DOHH2 (cell line): ENCODE results near the gene PRKCH.
"Not testable (repeated sequence)": the region's sequence is repeated elsewhere in the genome, so short reads cannot be mapped to it uniquely, and the experiment has no call there.

Source experiments
- H3F3A ChIP-seq: fragments of 200-600 bp; sonication (generic), shearing (Covaris generic); 2 replicates; pipeline ENCODE4 v1.6.0; 2016; ENCODE audit warnings: antibody characterized with exemption, mild to moderate bottlenecking; ENCODE audit not compliant: control insufficient read depth, insufficient read depth
- H3K27ac ChIP-seq: fragments of 200-600 bp; sonication (generic); 2 replicates; pipeline ENCODE4 v1.5.1; 2014; ENCODE audit warnings: low read depth, mild to moderate bottlenecking, low read length, moderate library complexity
- H3K27me3 ChIP-seq: fragments of 200-600 bp; sonication (generic); 2 replicates; pipeline ENCODE4 v1.6.1; 2014; ENCODE audit warnings: mild to moderate bottlenecking, low read length, mixed read lengths; ENCODE audit not compliant: control insufficient read depth
- H3K36me3 ChIP-seq: fragments of 200-600 bp; sonication (generic); 2 replicates; pipeline ENCODE4 v1.6.1; 2014; ENCODE audit warnings: mild to moderate bottlenecking, low read length, moderate library complexity, mixed read lengths; ENCODE audit not compliant: control insufficient read depth
- H3K4me1 ChIP-seq: fragments of 200-600 bp; sonication (generic); 2 replicates; pipeline ENCODE4 v1.6.1; 2014; ENCODE audit warnings: mild to moderate bottlenecking, low read length, mixed read lengths; ENCODE audit not compliant: control insufficient read depth
- H3K4me2 ChIP-seq: fragments of 200-600 bp; sonication (generic); 2 replicates; pipeline ENCODE4 v1.6.0; 2014; ENCODE audit warnings: mild to moderate bottlenecking, low read length, moderate library complexity
- H3K4me3 ChIP-seq: fragments of 200-600 bp; sonication (generic); 2 replicates; pipeline ENCODE4 v1.5.1; 2014; ENCODE audit warnings: mild to moderate bottlenecking, low read length, mixed read lengths
- H3K79me2 ChIP-seq: fragments of 200-600 bp; sonication (generic); 2 replicates; pipeline ENCODE4 v1.6.1; 2014; ENCODE audit warnings: mild to moderate bottlenecking, low read length, mixed read lengths; ENCODE audit not compliant: control insufficient read depth
- H3K9me2 ChIP-seq: fragments of 200-600 bp; sonication (generic); replicated peaks from 2 replicates; pipeline ENCODE4 v1.6.1; 2014; ENCODE audit warnings: mild to moderate bottlenecking, low read length, mixed read lengths; ENCODE audit not compliant: control insufficient read depth
- H3K9me3 ChIP-seq: fragments of 200-600 bp; sonication (generic); 2 replicates; pipeline ENCODE4 v1.6.1; 2014; ENCODE audit warnings: antibody characterized with exemption, low read length, mixed read lengths; ENCODE audit not compliant: control insufficient read depth, insufficient read depth
- H4K20me1 ChIP-seq: fragments of 200-600 bp; sonication (generic); 2 replicates; pipeline ENCODE4 v1.6.0; 2014; ENCODE audit warnings: low read depth, mild to moderate bottlenecking, antibody characterized with exemption, low read length, moderate library complexity; ENCODE audit not compliant: control insufficient read depth, insufficient read depth
- EZH2phosphoT487 ChIP-seq: fragments of 200-600 bp; sonication (generic); IDR thresholded peaks from 2 replicates; pipeline ENCODE4 v1.6.1; 2017; ENCODE audit warnings: borderline replicate concordance, mild to moderate bottlenecking, antibody characterized with exemption, low read length, moderate library complexity, mixed read lengths
- TF ChIP-seq, protein P1 (sequence below): fragments of 200-600 bp; sonication (generic); IDR thresholded peaks from one replicate; pipeline ENCODE4 v1.5.1; 2014; ENCODE audit warnings: antibody characterized with exemption, mild to moderate bottlenecking, low read depth, low read length; ENCODE audit not compliant: poor library complexity, severe bottlenecking

The PRKCH gene

DNA sequence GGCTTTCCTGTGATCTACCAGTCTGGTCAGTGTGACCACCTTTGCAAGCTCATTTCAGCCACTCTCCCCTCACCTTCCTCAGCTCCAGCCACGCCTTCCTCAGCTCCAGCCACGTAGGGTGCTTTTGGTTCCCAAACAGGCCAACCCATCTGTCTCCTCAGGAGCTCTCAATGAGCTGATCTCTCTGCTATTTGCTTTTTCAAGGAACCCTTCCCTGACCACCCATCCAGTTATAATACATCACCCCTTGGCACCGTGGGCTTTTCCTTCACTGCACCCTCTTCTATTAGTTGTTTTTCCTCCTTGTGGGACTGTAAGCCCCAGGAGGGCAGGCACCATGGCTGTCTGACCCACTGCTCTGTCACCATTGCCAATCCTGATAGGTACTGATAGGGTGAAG lies 2.3 kb upstream of the PRKCH start:
- no peak overlapping the region for H3K4me2 ChIP-seq
- H3F3A ChIP-seq = no peaks in the 10 kb centered on the region
- H3K9me3 ChIP-seq = peaks cover 4% of the 10 kb centered on the region; the same call in 1 of the 2 replicates
- H4K20me1 ChIP-seq = no peaks in the 10 kb centered on the region
- H3K4me1 ChIP-seq = no peaks in the 10 kb centered on the region
- H3K4me3 ChIP-seq = no peak overlapping the region
- H3K36me3 ChIP-seq = no peaks in the 10 kb centered on the region
- H3K9me2 ChIP-seq = no peaks in the 10 kb centered on the region
- no peak overlapping the region for H3K27ac ChIP-seq
- no peak for TF ChIP-seq EZH2phosphoT487
- TF ChIP-seq, protein P1, sequence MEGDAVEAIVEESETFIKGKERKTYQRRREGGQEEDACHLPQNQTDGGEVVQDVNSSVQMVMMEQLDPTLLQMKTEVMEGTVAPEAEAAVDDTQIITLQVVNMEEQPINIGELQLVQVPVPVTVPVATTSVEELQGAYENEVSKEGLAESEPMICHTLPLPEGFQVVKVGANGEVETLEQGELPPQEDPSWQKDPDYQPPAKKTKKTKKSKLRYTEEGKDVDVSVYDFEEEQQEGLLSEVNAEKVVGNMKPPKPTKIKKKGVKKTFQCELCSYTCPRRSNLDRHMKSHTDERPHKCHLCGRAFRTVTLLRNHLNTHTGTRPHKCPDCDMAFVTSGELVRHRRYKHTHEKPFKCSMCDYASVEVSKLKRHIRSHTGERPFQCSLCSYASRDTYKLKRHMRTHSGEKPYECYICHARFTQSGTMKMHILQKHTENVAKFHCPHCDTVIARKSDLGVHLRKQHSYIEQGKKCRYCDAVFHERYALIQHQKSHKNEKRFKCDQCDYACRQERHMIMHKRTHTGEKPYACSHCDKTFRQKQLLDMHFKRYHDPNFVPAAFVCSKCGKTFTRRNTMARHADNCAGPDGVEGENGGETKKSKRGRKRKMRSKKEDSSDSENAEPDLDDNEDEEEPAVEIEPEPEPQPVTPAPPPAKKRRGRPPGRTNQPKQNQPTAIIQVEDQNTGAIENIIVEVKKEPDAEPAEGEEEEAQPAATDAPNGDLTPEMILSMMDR = no peak
- H3K79me2 ChIP-seq = no peaks in the 10 kb centered on the region
- H3K27me3 ChIP-seq = peaks cover 16% of the 10 kb centered on the region; the same call in 1 of the 2 replicates

DNA sequence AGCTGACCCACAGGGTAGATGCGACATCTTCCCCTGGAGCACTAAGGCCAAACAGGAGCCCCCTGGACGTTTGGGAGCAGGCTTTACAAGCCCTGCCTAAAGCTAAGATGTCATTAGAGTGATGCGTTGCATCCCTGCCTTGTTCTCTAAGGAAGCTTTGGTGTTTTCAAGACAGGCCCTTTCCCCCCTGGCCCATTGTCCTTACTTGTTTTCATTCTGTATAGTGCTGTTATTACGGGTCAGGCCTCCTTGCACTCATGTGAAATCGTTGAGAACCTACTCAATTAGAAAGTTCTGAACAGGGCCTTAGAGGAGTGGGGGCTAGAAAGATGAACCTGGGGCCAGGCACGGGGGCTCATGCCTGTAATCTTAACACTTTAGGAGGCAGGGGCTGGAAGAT lies 1.7 kb upstream of the PRKCH start:
- H3K4me3 ChIP-seq = no peak overlapping the region
- H3K36me3 ChIP-seq = no peaks in the 10 kb centered on the region
- H3K4me2 ChIP-seq = no peak overlapping the region
- H4K20me1 ChIP-seq = no peaks in the 10 kb centered on the region
- H3K27me3 ChIP-seq = peaks cover 16% of the 10 kb centered on the region; the same call in 1 of the 2 replicates
- TF ChIP-seq, protein P1 = no peak
- no peak for TF ChIP-seq EZH2phosphoT487
- H3K4me1 ChIP-seq = no peaks in the 10 kb centered on the region
- H3F3A ChIP-seq = no peaks in the 10 kb centered on the region
- H3K79me2 ChIP-seq = no peaks in the 10 kb centered on the region
- H3K27ac ChIP-seq = no peak overlapping the region
- H3K9me3 ChIP-seq = peaks cover 4% of the 10 kb centered on the region; the same call in 1 of the 2 replicates
- no peaks in the 10 kb centered on the region for H3K9me2 ChIP-seq

- H3K79me2 ChIP-seq, H4K20me1 ChIP-seq, H3F3A ChIP-seq, H3K36me3 ChIP-seq, H3K27ac ChIP-seq, H3K9me2 ChIP-seq, H3K4me3 ChIP-seq, H3K9me3 ChIP-seq, H3K4me1 ChIP-seq, H3K4me2 ChIP-seq: not testable (repeated sequence)
- H3K27me3 ChIP-seq = peaks cover 19% of the 10 kb centered on the region; the same call in 1 of the 2 replicates
Measured at GRCh38 chr14:61320170-61320569, 1.2 kb upstream of the PRKCH start.

GRCh38 chr14:61320806-61321384 lies 484 bp upstream of the PRKCH start:
- Histone ChIP-seq H3K79me2 (no peaks in the 10 kb centered on the region), H3K4me2 (no peak overlapping the region), H3K9me2 (no peaks in the 10 kb centered on the region), H3K27ac (no peak overlapping the region), H3K27me3 (peaks cover 19% of the 10 kb centered on the region; the same call in 1 of the 2 replicates), H3K4me3 (no peak overlapping the region), H3K36me3 (no peaks in the 10 kb centered on the region), H3K4me1 (no peaks in the 10 kb centered on the region), H4K20me1 (no peaks in the 10 kb centered on the region), H3F3A (no peaks in the 10 kb centered on the region), H3K9me3 (peaks cover 4% of the 10 kb centered on the region; the same call in 1 of the 2 replicates)
- no peak for TF ChIP-seq EZH2phosphoT487
- TF ChIP-seq, protein P1 = no peak
